Panc1 (cell line): ENCODE measurements around the gene SLIT3.

Experiments used
- CTCF ChIP-seq: fragments of 450-650 bp; IDR thresholded peaks from 2 replicates; pipeline ENCODE4 v1.5.1; 2017; ENCODE audit warnings: mild to moderate bottlenecking
- POLR2AphosphoS5 ChIP-seq: IDR thresholded peaks from 2 replicates; pipeline ENCODE4 v1.6.1; 2012; ENCODE audit warnings: mild to moderate bottlenecking, low read depth, low read length, moderate library complexity
- REST ChIP-seq, 2 experiments: IDR thresholded peaks; 2 replicates each; pipeline ENCODE4 v1.6.1; 2011 to 2012; ENCODE audit warnings: low read depth in 2 of 2, control low read depth in 1 of 2, low read length in 1 of 2, mild to moderate bottlenecking in 1 of 2, moderate library complexity in 1 of 2; ENCODE audit not compliant: insufficient read depth in 1 of 2

- no peak for TF ChIP-seq POLR2AphosphoS5
- TF ChIP-seq CTCF, result no peak
- no peak for TF ChIP-seq REST (IDR thresholded peaks at IDR 0.05; ENCODE audit: insufficient read depth in 1 of 2, low read depth in 2 of 2, low read length in 1 of 2)
Observed at GRCh38 chr5:169295306-169295705, 5.6 kb downstream of the SLIT3 start.
